PC-9 (cell line): ENCODE results near the gene PACSIN1.

Experiments used
- EZH2 ChIP-seq: fragments of 200-600 bp; sonication (generic); IDR thresholded peaks from 2 replicates; pipeline ENCODE4 v1.8.0; 2017; ENCODE audit warnings: antibody characterized with exemption, low read depth
- TF ChIP-seq, protein P1 (sequence below): fragments of 200-600 bp; sonication (generic); conservative IDR thresholded peaks from 2 replicates; pipeline ENCODE4 v1.6.1; 2017; ENCODE audit warnings: mixed run types, antibody characterized with exemption, mild to moderate bottlenecking, moderate library complexity

DNA sequence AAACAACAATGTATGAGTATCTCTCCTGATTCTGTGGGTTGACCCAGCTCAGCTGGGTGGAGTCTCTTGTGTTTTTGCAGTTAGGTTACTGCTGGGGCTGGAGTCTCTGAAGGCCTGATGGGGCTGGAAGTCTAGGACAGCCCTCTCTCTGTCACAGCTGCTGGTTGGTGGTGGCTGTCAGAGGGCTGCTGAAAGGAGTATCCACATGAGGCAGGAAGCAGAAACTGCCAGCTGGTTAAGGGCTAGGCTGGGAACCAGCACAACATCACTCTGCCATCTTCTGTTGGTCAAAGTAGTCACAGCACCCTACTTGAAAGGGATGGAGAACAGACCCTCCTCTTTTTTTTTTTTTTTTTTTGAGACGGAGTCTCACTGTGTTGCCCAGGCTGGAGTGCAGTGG is 10.0 kb upstream of the PACSIN1 start:
- TF ChIP-seq, protein P1, sequence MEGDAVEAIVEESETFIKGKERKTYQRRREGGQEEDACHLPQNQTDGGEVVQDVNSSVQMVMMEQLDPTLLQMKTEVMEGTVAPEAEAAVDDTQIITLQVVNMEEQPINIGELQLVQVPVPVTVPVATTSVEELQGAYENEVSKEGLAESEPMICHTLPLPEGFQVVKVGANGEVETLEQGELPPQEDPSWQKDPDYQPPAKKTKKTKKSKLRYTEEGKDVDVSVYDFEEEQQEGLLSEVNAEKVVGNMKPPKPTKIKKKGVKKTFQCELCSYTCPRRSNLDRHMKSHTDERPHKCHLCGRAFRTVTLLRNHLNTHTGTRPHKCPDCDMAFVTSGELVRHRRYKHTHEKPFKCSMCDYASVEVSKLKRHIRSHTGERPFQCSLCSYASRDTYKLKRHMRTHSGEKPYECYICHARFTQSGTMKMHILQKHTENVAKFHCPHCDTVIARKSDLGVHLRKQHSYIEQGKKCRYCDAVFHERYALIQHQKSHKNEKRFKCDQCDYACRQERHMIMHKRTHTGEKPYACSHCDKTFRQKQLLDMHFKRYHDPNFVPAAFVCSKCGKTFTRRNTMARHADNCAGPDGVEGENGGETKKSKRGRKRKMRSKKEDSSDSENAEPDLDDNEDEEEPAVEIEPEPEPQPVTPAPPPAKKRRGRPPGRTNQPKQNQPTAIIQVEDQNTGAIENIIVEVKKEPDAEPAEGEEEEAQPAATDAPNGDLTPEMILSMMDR, result no peak
- TF ChIP-seq EZH2, result no peak
